Sigmoid colon (tissue), 3 donors: Measurements from ENCODE around the gene SESN1.

ENCODE experiments used
- CTCF ChIP-seq, 4 experiments: fragments of 450-650 bp in 3 of 4; fragments of 200-600 bp in 1 of 4; IDR thresholded peaks; one replicate each; pipeline ENCODE4 v1.5.1; 2016 to 2019; ENCODE audit warnings: antibody characterized with exemption in 4 of 4, mild to moderate bottlenecking in 3 of 4, moderate library complexity in 2 of 4
- POLR2A ChIP-seq, 2 donors: fragments of 450-650 bp; IDR thresholded peaks; one replicate each; pipeline ENCODE4 v1.6.1; 2016; ENCODE audit warnings: antibody characterized with exemption in 2 of 2, mild to moderate bottlenecking in 2 of 2, moderate library complexity in 2 of 2

- TF ChIP-seq CTCF (IDR thresholded peaks at IDR 0.05) = no peak
- TF ChIP-seq POLR2A (IDR thresholded peaks at IDR 0.05) = no peak
Observed at GRCh38 chr6:109083657-109084056, 11.0 kb downstream of the SESN1 start.
